ENCODE results near the gene IFIT3. TPM values are rescaled to one million over a fixed set of nuclear protein-coding genes. Genes with fewer than 3 reads are reported as not detected.

The IFIT3 gene
- total RNA-seq, 1 donor from 2014 or later: 16.8 TPM

DNA sequence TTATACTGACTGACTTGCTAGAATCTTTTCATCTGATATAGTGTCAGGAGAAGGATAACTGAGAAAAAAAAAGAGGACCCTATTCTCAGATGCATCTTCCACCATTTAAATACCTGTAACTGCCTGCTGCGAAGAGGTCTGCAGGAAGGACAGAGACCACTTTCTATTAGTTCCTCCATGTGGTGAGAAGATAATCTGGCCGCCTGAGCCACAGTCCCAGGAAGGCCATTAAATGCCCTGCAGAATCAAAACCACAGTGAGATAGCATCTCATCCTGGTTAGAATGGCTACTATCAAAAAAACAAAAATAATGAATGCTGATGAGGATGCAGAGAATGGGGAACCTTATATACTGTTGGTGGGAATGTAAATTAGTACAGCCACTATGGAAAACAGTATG is 30.2 kb downstream of the IFIT3 start:
- peaks cover 3% of the 10 kb centered on the region for H3K27me3 Mint-ChIP-seq (ENCODE audit: unreplicated experiment)
- TF ChIP-seq, protein P1, sequence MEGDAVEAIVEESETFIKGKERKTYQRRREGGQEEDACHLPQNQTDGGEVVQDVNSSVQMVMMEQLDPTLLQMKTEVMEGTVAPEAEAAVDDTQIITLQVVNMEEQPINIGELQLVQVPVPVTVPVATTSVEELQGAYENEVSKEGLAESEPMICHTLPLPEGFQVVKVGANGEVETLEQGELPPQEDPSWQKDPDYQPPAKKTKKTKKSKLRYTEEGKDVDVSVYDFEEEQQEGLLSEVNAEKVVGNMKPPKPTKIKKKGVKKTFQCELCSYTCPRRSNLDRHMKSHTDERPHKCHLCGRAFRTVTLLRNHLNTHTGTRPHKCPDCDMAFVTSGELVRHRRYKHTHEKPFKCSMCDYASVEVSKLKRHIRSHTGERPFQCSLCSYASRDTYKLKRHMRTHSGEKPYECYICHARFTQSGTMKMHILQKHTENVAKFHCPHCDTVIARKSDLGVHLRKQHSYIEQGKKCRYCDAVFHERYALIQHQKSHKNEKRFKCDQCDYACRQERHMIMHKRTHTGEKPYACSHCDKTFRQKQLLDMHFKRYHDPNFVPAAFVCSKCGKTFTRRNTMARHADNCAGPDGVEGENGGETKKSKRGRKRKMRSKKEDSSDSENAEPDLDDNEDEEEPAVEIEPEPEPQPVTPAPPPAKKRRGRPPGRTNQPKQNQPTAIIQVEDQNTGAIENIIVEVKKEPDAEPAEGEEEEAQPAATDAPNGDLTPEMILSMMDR (IDR thresholded peaks at IDR 0.05; ENCODE audit: unreplicated experiment): no peak
- DNase-seq (ENCODE audit: low spot score): no peak
- H3K27ac Mint-ChIP-seq (ENCODE audit: unreplicated experiment): no peak overlapping the region
- peaks cover 26% of the 10 kb centered on the region for H3K4me1 Mint-ChIP-seq (ENCODE audit: unreplicated experiment)
- H3K4me3 Mint-ChIP-seq (ENCODE audit: unreplicated experiment): no peak overlapping the region
- no peaks in the 10 kb centered on the region for H3K9me3 Mint-ChIP-seq (ENCODE audit: unreplicated experiment)
- peaks cover 5% of the 10 kb centered on the region for H3K36me3 Mint-ChIP-seq (ENCODE audit: low read depth, unreplicated experiment)

GRCh38 chr10:89360157-89360556 is 32.4 kb downstream of the IFIT3 start:
- H3K9me3 Mint-ChIP-seq (ENCODE audit: unreplicated experiment): no peaks in the 10 kb centered on the region
- TF ChIP-seq, protein P1 (IDR thresholded peaks at IDR 0.05; ENCODE audit: unreplicated experiment): no peak
- no peak overlapping the region for H3K4me3 Mint-ChIP-seq (ENCODE audit: unreplicated experiment)
- peaks cover 29% of the 10 kb centered on the region for H3K4me1 Mint-ChIP-seq (ENCODE audit: unreplicated experiment)
- H3K36me3 Mint-ChIP-seq (ENCODE audit: low read depth, unreplicated experiment): no peaks in the 10 kb centered on the region
- peaks cover 3% of the 10 kb centered on the region for H3K27me3 Mint-ChIP-seq (ENCODE audit: unreplicated experiment)
- no peak for DNase-seq (ENCODE audit: low spot score)
- peak overlapping the region; percentile 28 for H3K27ac Mint-ChIP-seq (ENCODE audit: unreplicated experiment)

DNA sequence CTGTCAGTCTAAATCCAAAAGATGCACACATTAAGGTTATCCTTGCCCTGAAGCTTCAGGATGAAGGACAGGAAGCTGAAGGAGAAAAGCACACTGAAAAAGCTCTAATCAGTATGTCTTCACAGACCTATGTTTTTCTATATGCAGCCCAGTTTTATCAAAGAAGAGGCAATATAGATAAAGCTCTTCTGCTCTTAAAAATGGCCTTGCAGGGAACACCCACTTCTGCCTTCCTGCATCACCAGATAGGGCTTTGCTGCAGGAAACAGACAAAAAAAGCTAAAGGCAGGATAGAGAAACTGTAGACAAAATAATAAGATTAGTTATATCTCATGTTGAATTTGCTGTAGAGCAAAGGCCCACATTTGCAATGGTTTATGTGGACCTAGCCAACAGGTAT is 35.1 kb downstream of the IFIT3 start:
- no peak for DNase-seq (ENCODE audit: low spot score)
- TF ChIP-seq, protein P1 (IDR thresholded peaks at IDR 0.05; ENCODE audit: unreplicated experiment): no peak
- Mint-ChIP-seq H3K36me3 (ENCODE audit: low read depth, unreplicated experiment) (no peaks in the 10 kb centered on the region), H3K4me3 (ENCODE audit: unreplicated experiment) (no peak overlapping the region), H3K9me3 (ENCODE audit: unreplicated experiment) (no peaks in the 10 kb centered on the region), H3K27ac (ENCODE audit: unreplicated experiment) (no peak overlapping the region), H3K4me1 (ENCODE audit: unreplicated experiment) (peaks cover 26% of the 10 kb centered on the region), H3K27me3 (ENCODE audit: unreplicated experiment) (peaks cover 5% of the 10 kb centered on the region)

DNA sequence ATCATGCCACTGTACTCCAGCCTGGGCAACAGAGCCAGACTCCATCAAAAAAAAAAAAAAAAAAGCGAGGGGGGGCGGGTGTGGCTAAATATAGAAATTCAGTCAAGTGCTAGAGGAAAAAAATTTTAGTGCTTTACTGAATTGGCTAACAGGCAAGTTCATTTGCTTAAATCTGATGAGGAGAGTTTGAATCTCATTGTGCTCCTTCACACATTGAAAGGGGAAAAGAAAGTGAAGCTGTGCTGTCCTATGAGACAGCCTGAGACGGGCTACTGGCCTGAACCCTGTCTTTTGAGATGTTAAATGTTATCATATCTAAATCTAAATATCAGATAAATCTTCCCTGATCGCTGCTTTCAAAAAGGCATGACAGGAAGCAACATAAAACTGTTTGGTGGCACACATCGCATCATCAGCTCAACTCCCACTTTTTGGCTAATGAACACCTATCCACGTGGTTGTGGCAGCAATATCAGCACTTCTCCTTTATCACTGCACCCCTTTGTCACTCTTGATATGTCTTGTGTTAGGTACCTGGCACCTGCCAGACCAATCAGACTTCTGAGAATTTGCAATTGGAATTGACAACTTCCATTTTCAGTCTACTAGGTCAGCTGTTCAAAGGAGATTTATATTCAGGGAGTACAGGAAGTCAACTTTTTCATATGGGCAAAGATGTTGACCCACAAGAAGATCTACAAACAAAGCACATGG is 36.1 kb downstream of the IFIT3 start:
- H3K4me1 Mint-ChIP-seq (ENCODE audit: unreplicated experiment): peaks cover 33% of the 10 kb centered on the region
- no peaks in the 10 kb centered on the region for H3K9me3 Mint-ChIP-seq (ENCODE audit: unreplicated experiment)
- H3K4me3 Mint-ChIP-seq (ENCODE audit: unreplicated experiment): no peak overlapping the region
- TF ChIP-seq, protein P1 (IDR thresholded peaks at IDR 0.05; ENCODE audit: unreplicated experiment): no peak
- H3K36me3 Mint-ChIP-seq (ENCODE audit: low read depth, unreplicated experiment): no peaks in the 10 kb centered on the region
- H3K27me3 Mint-ChIP-seq (ENCODE audit: unreplicated experiment): peaks cover 7% of the 10 kb centered on the region
- H3K27ac Mint-ChIP-seq (ENCODE audit: unreplicated experiment): no peak overlapping the region
- no peak for DNase-seq (ENCODE audit: low spot score)

DNA sequence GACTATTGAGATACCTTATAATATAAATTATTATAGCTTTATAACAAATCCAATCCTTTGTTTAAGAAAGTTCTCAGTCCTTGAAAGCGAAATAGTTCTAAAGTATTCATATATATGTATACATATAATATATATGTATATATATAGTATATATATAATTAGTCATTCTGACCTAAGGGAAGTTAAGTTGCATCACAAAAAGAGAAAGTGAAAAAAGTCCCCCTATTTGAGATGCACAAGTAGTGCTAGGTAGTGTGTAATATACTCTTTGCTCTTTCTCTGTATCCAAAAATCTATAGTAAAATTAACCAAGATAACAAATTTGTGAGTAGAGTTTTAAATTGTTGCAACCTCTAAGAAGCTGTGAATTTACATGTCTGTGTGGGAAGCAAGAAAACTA is 36.7 kb downstream of the IFIT3 start:
- no peaks in the 10 kb centered on the region for H3K9me3 Mint-ChIP-seq (ENCODE audit: unreplicated experiment)
- H3K4me1 Mint-ChIP-seq (ENCODE audit: unreplicated experiment): peaks cover 39% of the 10 kb centered on the region
- H3K27me3 Mint-ChIP-seq (ENCODE audit: unreplicated experiment): peaks cover 7% of the 10 kb centered on the region
- no peak overlapping the region for H3K4me3 Mint-ChIP-seq (ENCODE audit: unreplicated experiment)
- TF ChIP-seq, protein P1 (IDR thresholded peaks at IDR 0.05; ENCODE audit: unreplicated experiment): no peak
- DNase-seq (ENCODE audit: low spot score): no peak
- H3K27ac Mint-ChIP-seq (ENCODE audit: unreplicated experiment): no peak overlapping the region
- H3K36me3 Mint-ChIP-seq (ENCODE audit: low read depth, unreplicated experiment): no peaks in the 10 kb centered on the region

Data from endothelial cell (in vitro differentiated cells).